HepG2 (cell line): ENCODE measurements around the gene QSOX1. TPM values are rescaled to one million over a fixed set of nuclear protein-coding genes. Genes with fewer than 3 reads are reported as not detected.

Experiments used
- ATAC-seq: fragments of 200-7000 bp; cut with Tn5 transposase; 3 replicates; pipeline ENCODE4 v1.9.1; 2020; ENCODE audit warnings: mild to moderate bottlenecking, moderate library complexity
- BruUV-seq: library from RNA; stranded (reverse); fragments of 400-500 nt; replicated peaks from 2 replicates; lab custom pipeline; 2021; lab: Mats Ljungman, UMichigan
- CTCF ChIA-PET: fragments of 300-600 bp; formaldehyde crosslinking; extraction: SDS; loops from one replicate; lab custom pipeline; 2021; ENCODE audit warnings: low total read pairs, inconsistent platforms, low intra/inter-chr PET ratio; lab: Yijun Ruan, JAX
- POLR2A ChIA-PET: fragments of 350-600 bp; sonication (Branson Sonifier 250); formaldehyde crosslinking; loops from one replicate; lab custom pipeline; 2020; ENCODE audit warnings: antibody characterized with exemption, inconsistent platforms; lab: Yijun Ruan, JAX
- DNase-seq: peaks from one replicate; pipeline ENCODE4 v3.0.0-alpha.2; 2015; ENCODE audit warnings: low spot score
- FAIRE-seq: peaks from 3 replicates; lab custom pipeline; 2011; peaks lifted over from hg19 to GRCh38; lab: Jason Lieb, UNC
- H2AFZ ChIP-seq: one replicate; pipeline ENCODE4 v1.6.1; 2011; ENCODE audit warnings: low read length, inconsistent platforms
- H3K27ac ChIP-seq: fragments of 300-600 bp; 3 replicates; pipeline ENCODE4 v1.8.0; 2011; ENCODE audit warnings: mixed run types, mild to moderate bottlenecking, mixed read lengths, low read length, inconsistent platforms; ENCODE audit not compliant: insufficient read depth; ENCODE audit errors: extremely low read length
- H3K27me3 ChIP-seq, 2 experiments: fragments of 200-600 bp in 1 of 2; 2 replicates in 1 of 2; 3 replicates in 1 of 2; pipeline versions ENCODE4 v1.6.0 to v1.8.0; 2011; ENCODE audit warnings: low read length in 2 of 2, mild to moderate bottlenecking in 2 of 2, moderate library complexity in 2 of 2, inconsistent platforms in 1 of 2; ENCODE audit not compliant: insufficient read depth in 2 of 2, control insufficient read depth in 1 of 2
- H3K36me3 ChIP-seq, 2 experiments: fragments of 200-600 bp in 1 of 2; replicated peaks in 1 of 2; 2 replicates in 1 of 2; 3 replicates in 1 of 2; pipeline versions ENCODE4 v1.5.1 to v1.8.0; 2011; ENCODE audit warnings: low read length in 2 of 2, inconsistent platforms in 1 of 2; ENCODE audit not compliant: insufficient read depth in 2 of 2, control insufficient read depth in 1 of 2
- H3K4me1 ChIP-seq: 2 replicates; pipeline ENCODE4 v1.5.1; 2012; ENCODE audit warnings: low read length, inconsistent platforms; ENCODE audit not compliant: insufficient read depth
- H3K4me2 ChIP-seq: 2 replicates; pipeline ENCODE4 v1.6.0; 2011; ENCODE audit warnings: low read depth, low read length, inconsistent platforms
- H3K4me3 ChIP-seq, 3 experiments: fragments of 200-600 bp in 1 of 3; sonication (generic), shearing (Covaris generic) in 1 of 3; replicated peaks in 1 of 3; 2 replicates each; pipeline ENCODE4 v1.5.1; 2011 to 2016; ENCODE audit warnings: low read length in 3 of 3, inconsistent platforms in 2 of 3, low read depth in 2 of 3, mild to moderate bottlenecking in 2 of 3, control low read depth in 1 of 3, mixed read lengths in 1 of 3; ENCODE audit not compliant: insufficient read depth in 1 of 3
- H3K79me2 ChIP-seq: one replicate; pipeline ENCODE4 v1.6.1; 2011; ENCODE audit warnings: low read length, inconsistent platforms; ENCODE audit not compliant: insufficient read depth
- H3K9ac ChIP-seq: 2 replicates; pipeline ENCODE4 v1.6.0; 2011; ENCODE audit warnings: mild to moderate bottlenecking, low read depth, low read length, inconsistent platforms; ENCODE audit not compliant: insufficient read depth
- H3K9me3 ChIP-seq: 2 replicates; pipeline ENCODE4 v1.5.1; 2012; ENCODE audit warnings: mild to moderate bottlenecking, low read length
- H4K20me1 ChIP-seq: 2 replicates; pipeline ENCODE4 v1.6.0; 2011; ENCODE audit warnings: inconsistent platforms, mild to moderate bottlenecking, low read length, moderate library complexity; ENCODE audit not compliant: insufficient read depth
- HOXA3 ChIP-seq: sonication (generic); formaldehyde crosslinking; IDR thresholded peaks from 2 replicates; pipeline ENCODE4 v1.5.0; 2020; ENCODE audit warnings: missing genetic modification reagents
- TEAD2 ChIP-seq: sonication (generic); formaldehyde crosslinking; IDR thresholded peaks from 2 replicates; pipeline ENCODE4 v1.9.0; 2021; ENCODE audit warnings: missing genetic modification reagents
- ZNF282 ChIP-seq: fragments of 450-650 bp; IDR thresholded peaks from 2 replicates; pipeline ENCODE4 v1.6.1; 2018; ENCODE audit not compliant: partially characterized antibody
- ZNF326 ChIP-seq: sonication (generic); formaldehyde crosslinking; IDR thresholded peaks from 2 replicates; pipeline ENCODE4 v1.4.0; 2020; ENCODE audit warnings: missing genetic modification reagents, borderline replicate concordance
- ZNF34 ChIP-seq: sonication (generic); formaldehyde crosslinking; IDR thresholded peaks from 2 replicates; pipeline ENCODE4 v1.4.0; 2020; ENCODE audit warnings: mild to moderate bottlenecking, missing genetic modification reagents, borderline replicate concordance
- ZNF44 ChIP-seq: sonication (generic); formaldehyde crosslinking; IDR thresholded peaks from 2 replicates; pipeline ENCODE4 v1.5.1; 2020; ENCODE audit warnings: mild to moderate bottlenecking, missing genetic modification reagents
- ZNF83 ChIP-seq: sonication (generic); formaldehyde crosslinking; IDR thresholded peaks from 2 replicates; pipeline ENCODE4 v1.4.0; 2020; ENCODE audit warnings: missing genetic modification reagents, mild to moderate bottlenecking, borderline replicate concordance
- WGBS: methylation state at CpG from one replicate; pipeline ENCODE4 v1.1.6; 2017; ENCODE audit warnings: low lambda C conversion rate; 5-methylcytosine and 5-hydroxymethylcytosine counted together
- in situ Hi-C: cut with HindIII; loops from 2 replicates; pipeline ENCODE4 v1.10.0; 2017; ENCODE audit warnings: low pct_unique_long_range_greater_than_20kb; ENCODE audit not compliant: extremely low pct_ligation_motif_present
- intact Hi-C: fragments of 100-400 bp; cut with micrococcal nuclease; formaldehyde crosslinking; loops from one replicate; pipeline ENCODE4 v1.10.0; 2022; ENCODE audit not compliant: unreplicated experiment
- polyA plus RNA-seq, 8 experiments: library from polyadenylated mRNA; depleted of rRNA in 3 of 8; stranded (reverse) in 7 of 8; unstranded in 1 of 8; fragments of >200 nt; fragmentation: Illumina TruSeq in 4 of 8; extraction: Trizol in 4 of 8; gene quantifications; 2 replicates each; pipeline versions ENCODE4 v1.2.1 to v1.2.3, GENCODE V29; 2011 to 2016; ENCODE audit warnings: low read depth in 4 of 8, missing spikeins in 1 of 8, mixed read lengths in 1 of 8; ENCODE audit not compliant: insufficient read depth in 1 of 8
- total RNA-seq, 5 experiments: library from RNA; depleted of rRNA; stranded (reverse); fragments of >200 nt; fragmentation: Illumina TruSeq; extraction: Trizol; gene quantifications; 2 replicates each; pipeline ENCODE4 v1.2.3, GENCODE V29; 2016; ENCODE audit warnings: low read depth in 1 of 5
- TF ChIP-seq, protein P1 (sequence below): sonication (generic); formaldehyde crosslinking; conservative IDR thresholded peaks from 2 replicates; pipeline ENCODE4 v1.5.0; 2020; ENCODE audit warnings: missing genetic modification reagents
- TF ChIP-seq, protein P2 (sequence below): sonication (generic); formaldehyde crosslinking; IDR thresholded peaks from 2 replicates; pipeline ENCODE4 v1.8.1; 2023; ENCODE audit warnings: mild to moderate bottlenecking, missing genetic modification reagents

QSOX1 gene
- total and polyA plus RNA-seq, 2 of the 13 experiments (the other 11 are each of a cell fraction or from before 2014, with no cell fraction given), result 6.8 to 40.2 TPM

GRCh38 chr1:180250499-180250770, 95.8 kb downstream of the QSOX1 start:
- intact Hi-C loops (loop anchor here (5.0 kb wide), 1 partner anchor 232 kb away; no protein-coding TSS in a partner anchor), in situ Hi-C loops (loop anchor here (5.0 kb wide), 2 partner anchors 167 to 227 kb away; no protein-coding TSS in a partner anchor)
- H3K4me2 ChIP-seq, result no peak overlapping the region
- no peak for ATAC-seq
- no peaks in the 10 kb centered on the region for H3K79me2 ChIP-seq
- CTCF ChIA-PET, result no interaction called here
- H2AFZ ChIP-seq, result no peak overlapping the region
- no peak overlapping the region for H3K4me3 ChIP-seq
- no TSS peak for BruUV-seq
- peaks cover 0 to 4% of the 10 kb centered on the region in 2 experiments; a peak in 2 of 5 replicates for H3K27me3 ChIP-seq
- WGBS, result 51% methylated on average over 4 of the region's 7 CpGs
- no peak overlapping the region for H3K9ac ChIP-seq
- no peaks in the 10 kb centered on the region for H3K9me3 ChIP-seq
- H3K27ac ChIP-seq, result no peak overlapping the region
- peaks cover 83% of the 10 kb centered on the region for H3K4me1 ChIP-seq
- TF ChIP-seq ZNF44 (CRISPR knock-in tag) (no peak), ZNF326 (CRISPR knock-in tag) (no peak), ZNF34 (no peak), HOXA3 (CRISPR knock-in tag) (no peak), ZNF83 (CRISPR knock-in tag) (no peak), TEAD2 (no peak), ZNF282 (no peak)
- TF ChIP-seq, protein P1, sequence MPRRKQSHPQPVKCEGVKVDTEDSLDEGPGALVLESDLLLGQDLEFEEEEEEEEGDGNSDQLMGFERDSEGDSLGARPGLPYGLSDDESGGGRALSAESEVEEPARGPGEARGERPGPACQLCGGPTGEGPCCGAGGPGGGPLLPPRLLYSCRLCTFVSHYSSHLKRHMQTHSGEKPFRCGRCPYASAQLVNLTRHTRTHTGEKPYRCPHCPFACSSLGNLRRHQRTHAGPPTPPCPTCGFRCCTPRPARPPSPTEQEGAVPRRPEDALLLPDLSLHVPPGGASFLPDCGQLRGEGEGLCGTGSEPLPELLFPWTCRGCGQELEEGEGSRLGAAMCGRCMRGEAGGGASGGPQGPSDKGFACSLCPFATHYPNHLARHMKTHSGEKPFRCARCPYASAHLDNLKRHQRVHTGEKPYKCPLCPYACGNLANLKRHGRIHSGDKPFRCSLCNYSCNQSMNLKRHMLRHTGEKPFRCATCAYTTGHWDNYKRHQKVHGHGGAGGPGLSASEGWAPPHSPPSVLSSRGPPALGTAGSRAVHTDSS (CRISPR knock-in tag), result no peak
- TF ChIP-seq, protein P2, sequence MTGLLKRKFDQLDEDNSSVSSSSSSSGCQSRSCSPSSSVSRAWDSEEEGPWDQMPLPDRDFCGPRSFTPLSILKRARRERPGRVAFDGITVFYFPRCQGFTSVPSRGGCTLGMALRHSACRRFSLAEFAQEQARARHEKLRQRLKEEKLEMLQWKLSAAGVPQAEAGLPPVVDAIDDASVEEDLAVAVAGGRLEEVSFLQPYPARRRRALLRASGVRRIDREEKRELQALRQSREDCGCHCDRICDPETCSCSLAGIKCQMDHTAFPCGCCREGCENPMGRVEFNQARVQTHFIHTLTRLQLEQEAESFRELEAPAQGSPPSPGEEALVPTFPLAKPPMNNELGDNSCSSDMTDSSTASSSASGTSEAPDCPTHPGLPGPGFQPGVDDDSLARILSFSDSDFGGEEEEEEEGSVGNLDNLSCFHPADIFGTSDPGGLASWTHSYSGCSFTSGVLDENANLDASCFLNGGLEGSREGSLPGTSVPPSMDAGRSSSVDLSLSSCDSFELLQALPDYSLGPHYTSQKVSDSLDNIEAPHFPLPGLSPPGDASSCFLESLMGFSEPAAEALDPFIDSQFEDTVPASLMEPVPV (CRISPR knock-in tag), result no peak
- TF ChIP-seq, all 625 proteins: peak for 0
- POLR2A ChIA-PET, result no interaction called here
- FAIRE-seq, result no peak
- H3K36me3 ChIP-seq, result no peaks in the 10 kb centered on the region
- DNase-seq, result no peak
- no peaks in the 10 kb centered on the region for H4K20me1 ChIP-seq
